HG03139 (cell line): ENCODE results near the gene TTC23.

ENCODE experiments used
- ATAC-seq: cut with Tn5 transposase; IDR thresholded peaks from one replicate; pipeline ENCODE4 v1.9.1; 2021; ENCODE audit not compliant: unreplicated experiment

TTC23 gene

DNA sequence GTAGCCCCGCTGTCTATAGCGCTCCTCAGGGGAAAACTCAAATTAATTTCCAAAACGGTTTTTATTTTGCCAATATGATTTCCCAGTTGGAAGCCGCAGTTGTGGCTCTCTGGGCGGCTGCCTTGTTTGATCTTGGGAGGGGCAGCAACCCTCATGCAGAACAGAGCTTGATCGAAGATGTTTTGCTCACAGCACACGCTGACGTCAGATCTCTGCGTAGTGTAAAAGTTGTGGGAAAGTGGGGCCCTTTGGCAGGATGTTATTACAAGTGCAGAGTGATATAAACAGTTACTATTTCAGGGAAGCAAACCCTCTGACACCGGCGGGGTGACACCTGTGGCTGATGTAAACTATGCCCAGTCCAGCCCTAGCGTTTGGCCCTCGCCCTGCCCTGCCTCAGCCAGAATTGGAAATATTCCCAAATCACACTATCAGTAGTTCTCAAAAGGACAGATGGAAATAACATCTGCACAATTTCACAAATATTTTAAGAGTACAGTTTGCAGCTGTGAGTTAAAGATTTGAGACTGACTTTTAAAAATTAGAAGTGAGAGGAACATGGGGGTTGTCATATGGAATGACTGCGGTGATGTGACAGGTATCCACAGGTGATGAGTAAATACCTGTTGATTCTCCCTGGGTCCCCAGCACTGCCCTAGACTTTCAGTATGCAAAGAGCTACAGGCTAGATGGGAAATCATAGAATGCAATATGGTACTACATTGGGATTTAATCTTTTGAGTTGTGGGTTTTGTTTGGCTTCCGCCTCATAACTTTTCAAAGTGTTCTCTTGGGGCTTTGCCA is 142.8 kb downstream of the TTC23 start:
- no peak for ATAC-seq

DNA sequence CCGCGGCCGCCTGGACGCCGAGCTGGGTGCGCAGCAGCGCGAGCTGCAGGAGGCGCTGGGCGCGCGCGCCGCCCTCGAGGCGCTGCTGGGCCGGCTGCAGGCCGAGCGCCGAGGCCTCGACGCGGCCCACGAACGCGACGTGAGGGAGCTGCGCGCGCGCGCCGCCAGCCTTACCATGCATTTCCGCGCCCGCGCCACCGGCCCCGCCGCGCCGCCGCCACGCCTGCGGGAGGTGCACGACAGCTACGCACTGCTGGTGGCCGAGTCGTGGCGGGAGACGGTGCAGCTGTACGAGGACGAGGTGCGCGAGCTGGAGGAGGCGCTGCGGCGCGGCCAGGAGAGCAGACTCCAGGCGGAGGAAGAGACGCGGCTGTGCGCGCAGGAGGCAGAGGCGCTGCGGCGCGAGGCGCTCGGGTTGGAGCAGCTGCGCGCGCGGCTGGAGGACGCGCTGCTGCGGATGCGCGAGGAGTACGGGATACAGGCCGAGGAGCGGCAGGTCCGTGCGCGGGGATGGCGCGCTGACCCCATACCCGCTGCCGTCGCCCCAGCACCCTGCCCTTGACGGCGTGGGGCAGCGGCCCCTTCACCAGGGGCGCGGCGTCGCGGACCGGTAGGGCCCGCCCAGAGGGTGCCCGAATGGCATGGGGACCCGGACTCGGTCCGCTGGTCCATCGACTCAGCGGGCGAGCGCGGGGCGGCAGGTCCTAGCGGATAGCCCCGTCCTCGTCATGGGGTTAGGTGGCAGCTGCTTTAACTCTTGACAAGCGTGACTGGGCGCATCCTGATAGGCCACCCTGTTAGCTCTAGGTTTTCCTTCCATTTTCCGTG is 143.7 kb downstream of the TTC23 start:
- ATAC-seq = peak; percentile 45

DNA sequence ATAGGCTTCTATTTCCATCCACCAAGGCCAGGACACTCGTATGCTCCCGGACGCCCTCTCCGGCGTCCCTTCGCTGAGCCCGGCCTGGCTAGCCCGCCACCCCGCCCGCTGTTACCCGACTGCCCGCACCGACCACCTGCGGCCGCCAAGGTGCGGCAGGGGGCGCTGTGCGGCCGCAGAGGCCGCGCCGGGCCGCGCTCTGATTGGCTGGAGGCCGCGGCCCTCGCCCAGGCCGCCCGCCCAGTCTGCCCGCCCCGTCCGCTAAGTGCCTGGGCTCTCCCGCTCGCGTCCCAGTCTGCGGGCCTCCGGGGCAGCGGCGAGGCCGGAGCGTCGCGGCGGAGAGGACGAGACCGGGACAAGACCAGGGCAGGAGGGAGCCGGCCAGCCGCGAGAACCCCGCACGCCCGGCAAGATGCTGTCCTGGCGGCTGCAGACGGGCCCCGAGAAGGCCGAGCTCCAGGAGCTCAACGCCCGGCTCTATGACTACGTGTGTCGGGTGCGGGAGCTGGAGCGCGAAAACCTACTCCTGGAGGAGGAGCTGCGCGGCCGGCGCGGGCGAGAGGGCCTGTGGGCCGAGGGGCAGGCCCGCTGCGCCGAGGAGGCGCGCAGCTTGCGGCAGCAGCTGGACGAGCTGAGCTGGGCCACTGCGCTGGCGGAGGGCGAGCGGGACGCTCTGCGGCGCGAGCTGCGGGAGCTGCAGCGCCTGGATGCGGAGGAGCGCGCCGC is 144.4 kb downstream of the TTC23 start, which contains the start of gene SYNM:
TSS of gene SYNM (plus strand) at position 293 of the 726 bp plus-strand sequence. CDS start at position 413, 120 bp downstream.
- ATAC-seq = peak; percentile 61

- ATAC-seq = no peak
Measured at GRCh38 chr15:99103279-99103678, 146.1 kb downstream of the TTC23 start.

GRCh38 chr15:99102332-99103235 is 146.8 kb downstream of the TTC23 start:
- no peak for ATAC-seq

DNA sequence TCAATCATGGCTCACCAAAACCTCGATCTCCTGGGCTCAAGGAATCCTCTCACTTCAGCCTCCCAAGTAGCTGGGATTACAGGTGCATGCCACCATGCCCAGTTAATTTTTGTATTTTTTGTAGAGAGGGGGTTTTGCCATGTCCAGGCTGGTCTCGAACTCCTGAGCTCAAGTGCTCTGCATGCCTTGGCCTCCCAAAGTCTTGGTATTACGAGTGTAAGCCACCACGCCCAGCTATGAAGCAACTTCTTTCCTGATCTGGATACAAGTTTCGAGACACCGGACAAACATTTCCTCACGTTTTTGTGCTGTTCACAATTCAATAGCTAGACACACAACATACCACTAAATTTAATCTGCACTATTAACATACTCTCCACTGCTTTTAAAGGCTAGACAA is 147.9 kb downstream of the TTC23 start:
- ATAC-seq = no peak

DNA sequence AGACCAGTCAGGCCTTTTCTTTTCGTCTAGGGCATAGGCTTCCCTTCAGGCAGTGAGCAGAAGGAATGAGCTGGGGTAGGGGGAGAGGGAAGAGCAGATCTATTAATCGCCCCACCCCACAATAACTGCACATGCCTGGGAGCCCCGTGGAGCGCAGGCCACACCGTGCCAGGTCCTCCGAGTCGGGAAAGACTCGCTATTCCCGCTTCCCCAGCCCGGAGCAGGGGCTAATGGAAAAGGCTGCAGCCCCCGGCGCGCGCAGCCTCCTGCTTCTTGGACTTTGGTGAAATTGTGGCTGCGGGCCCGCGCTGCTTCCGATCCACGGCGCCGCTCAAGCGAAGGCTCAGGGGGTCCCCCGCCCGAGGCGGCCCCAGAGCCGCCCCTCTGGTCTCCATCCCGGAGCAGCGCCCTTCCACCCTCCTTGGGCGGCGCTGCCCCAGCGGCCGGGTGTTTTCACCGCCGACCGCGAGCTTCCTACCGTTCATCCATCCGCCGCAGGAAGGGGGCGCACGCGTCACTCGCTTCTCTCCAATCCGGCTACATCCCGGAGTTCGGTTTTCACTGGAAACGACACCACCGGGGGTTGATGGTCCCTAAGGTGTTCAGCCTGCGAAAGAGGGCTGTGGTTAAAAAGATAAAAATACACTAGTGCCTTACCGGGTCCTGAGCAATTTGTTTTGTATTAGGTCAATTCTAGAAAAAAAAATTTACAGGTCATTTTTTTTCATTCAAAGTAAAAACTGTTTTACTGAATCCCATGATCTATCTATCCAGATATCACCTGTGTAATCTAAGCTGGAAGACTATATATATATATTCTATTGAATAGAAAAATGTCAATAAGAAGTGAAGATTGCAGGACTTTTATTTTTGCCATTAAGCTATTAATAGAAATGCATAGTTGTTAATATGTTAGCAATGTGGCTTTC is 148.9 kb downstream of the TTC23 start:
- ATAC-seq = no peak

GRCh38 chr15:99099661-99100060 is 149.7 kb downstream of the TTC23 start:
- ATAC-seq = no peak

GRCh38 chr15:99098991-99099390 is 150.4 kb downstream of the TTC23 start:
- no peak for ATAC-seq

DNA sequence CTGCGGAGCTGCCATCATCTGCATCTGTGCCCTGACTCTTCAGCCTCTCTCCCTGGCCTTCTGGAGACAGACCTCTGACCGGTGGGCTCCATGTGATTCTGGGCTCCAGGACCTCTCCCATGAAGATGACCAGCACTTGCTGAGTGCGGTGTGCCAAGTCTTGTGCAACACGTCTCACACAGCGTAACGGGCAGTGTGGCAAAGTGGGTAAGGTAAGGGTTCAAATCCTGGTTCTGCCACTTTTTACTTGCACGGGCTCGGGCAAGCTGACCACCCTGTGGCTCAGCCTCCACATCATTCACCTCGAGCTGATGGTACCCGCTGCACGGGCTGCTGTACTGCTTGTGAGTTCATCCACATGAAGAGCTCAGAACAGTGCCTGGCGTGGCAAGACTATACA is 151.0 kb downstream of the TTC23 start:
- no peak for ATAC-seq

GRCh38 chr15:99097441-99098410 is 151.7 kb downstream of the TTC23 start:
- no peak for ATAC-seq

DNA sequence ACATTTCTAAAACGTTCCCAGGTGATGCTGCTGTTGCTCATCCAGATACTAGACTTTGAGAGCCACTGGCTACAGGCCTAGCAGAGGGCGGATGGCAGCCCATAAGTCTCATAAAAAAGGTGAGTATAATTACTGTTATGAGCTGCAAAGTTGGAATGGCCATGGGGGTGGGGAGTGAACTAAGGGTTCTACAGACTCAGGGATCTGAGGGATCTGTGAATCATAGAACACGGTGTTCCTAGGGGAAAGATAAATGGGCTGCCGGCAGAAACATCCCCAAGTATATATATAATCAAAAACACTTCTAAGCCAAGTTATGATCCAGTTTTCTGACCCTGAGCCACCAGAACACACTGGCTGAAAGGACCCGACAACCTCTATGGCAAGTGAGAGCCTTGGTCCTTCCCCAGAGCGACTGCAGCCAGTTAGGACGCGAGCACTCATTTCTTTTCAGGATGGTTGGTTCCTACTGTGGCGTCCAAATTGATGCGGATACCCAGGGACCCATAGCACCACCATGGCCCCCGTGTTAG is 152.4 kb downstream of the TTC23 start:
- no peak for ATAC-seq

DNA sequence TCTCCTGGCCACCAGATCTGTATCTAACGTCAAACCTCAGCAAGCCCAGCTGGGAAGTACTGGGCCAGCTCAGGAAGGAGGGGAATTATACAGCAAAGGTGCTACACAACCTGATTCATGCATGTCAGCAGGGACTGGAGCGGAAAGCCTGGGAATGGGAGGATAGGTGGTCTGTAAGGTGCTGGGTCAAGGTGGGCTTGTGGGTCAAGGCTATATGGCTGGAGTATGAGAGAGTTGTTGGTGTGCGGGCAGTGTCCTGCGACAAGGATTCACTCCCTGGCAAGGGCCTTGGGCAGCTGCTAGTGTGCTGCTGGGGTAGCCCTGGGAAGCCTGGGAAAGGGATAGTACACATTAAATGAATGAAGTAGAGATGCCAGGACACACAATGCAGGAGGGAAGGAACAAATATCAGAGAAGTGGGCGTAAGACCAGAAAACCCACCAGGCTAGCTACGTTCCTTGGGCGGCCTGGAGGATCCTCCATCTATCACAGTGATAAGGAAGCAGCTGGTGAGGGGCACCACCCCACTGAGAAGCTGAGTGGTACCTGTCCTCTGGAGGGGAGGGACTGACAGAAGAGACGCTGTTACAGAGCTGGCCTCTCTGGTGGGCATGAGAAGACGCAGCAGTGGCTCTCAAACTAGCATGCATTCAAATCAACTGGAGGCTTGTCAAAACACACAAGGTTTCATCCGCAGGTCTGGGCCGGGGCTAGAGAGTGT is 153.0 kb downstream of the TTC23 start:
- ATAC-seq = no peak

GRCh38 chr15:99095626-99096025 is 153.8 kb downstream of the TTC23 start:
- no peak for ATAC-seq

- no peak for ATAC-seq
Measured at GRCh38 chr15:99092554-99093172, 156.7 kb downstream of the TTC23 start.

DNA sequence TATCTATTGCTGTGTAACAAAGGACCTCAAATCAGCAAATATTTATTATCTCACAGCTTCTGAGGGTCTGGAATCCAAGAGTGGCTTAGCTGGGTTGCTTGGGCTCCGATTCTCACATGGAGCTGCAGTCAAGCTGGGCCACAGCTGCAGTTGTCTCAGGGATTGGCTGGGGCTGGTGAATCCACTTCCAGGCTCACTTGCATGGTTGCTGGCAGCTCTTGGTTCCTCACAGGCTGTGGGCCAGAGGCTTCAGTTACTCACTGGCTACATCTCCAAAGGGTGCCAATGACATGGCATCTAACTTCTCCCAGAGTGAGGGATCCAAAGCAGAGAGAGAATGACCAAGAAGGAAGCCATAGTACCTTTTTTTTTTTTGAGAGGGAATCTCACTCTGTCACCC is 158.4 kb downstream of the TTC23 start:
- ATAC-seq = no peak
